Measurements from ENCODE around the gene GGA1.

Gene GGA1

GRCh38 chr22:37663521-37664140, 55.0 kb downstream of the GGA1 start:
- FAIRE-seq (no peak), DNase-seq (ENCODE audit: insufficient read length, low spot score) (no peak)
- TF ChIP-seq TAF1 (IDR thresholded peaks at IDR 0.05; ENCODE audit: low read depth, low read length) (no peak), POLR2A (IDR thresholded peaks at IDR 0.05; ENCODE audit: low read depth, low read length) (no peak)

GRCh38 chr22:37664249-37665101, 55.8 kb downstream of the GGA1 start:
- no peak for DNase-seq (ENCODE audit: insufficient read length, low spot score)
- no peak for FAIRE-seq
- TF ChIP-seq SPI1 (IDR thresholded peaks at IDR 0.05; ENCODE audit: low read depth, low read length) = no peak
- no peak for TF ChIP-seq POLR2AphosphoS5 (IDR thresholded peaks at IDR 0.05; ENCODE audit: low read depth, low read length)
- TF ChIP-seq PAX5 (IDR thresholded peaks at IDR 0.05; ENCODE audit: insufficient read depth, low read length, severe bottlenecking) = no peak
- TF ChIP-seq POLR2A (IDR thresholded peaks at IDR 0.05; ENCODE audit: low read depth, low read length) = no peak
- TF ChIP-seq POU2F2 (IDR thresholded peaks at IDR 0.05; ENCODE audit: low read depth, low read length) = no peak
- TF ChIP-seq TAF1 (IDR thresholded peaks at IDR 0.05; ENCODE audit: low read depth, low read length) = no peak

GRCh38 chr22:37665487-37665886, 56.9 kb downstream of the GGA1 start:
- FAIRE-seq (no peak), DNase-seq (ENCODE audit: insufficient read length, low spot score) (no peak)
- TF ChIP-seq POU2F2 (IDR thresholded peaks at IDR 0.05; ENCODE audit: low read depth, low read length) (no peak), TAF1 (IDR thresholded peaks at IDR 0.05; ENCODE audit: low read depth, low read length) (no peak), SPI1 (IDR thresholded peaks at IDR 0.05; ENCODE audit: low read depth, low read length) (no peak), POLR2A (IDR thresholded peaks at IDR 0.05; ENCODE audit: low read depth, low read length) (no peak), POLR2AphosphoS5 (IDR thresholded peaks at IDR 0.05; ENCODE audit: low read depth, low read length) (no peak), PAX5 (IDR thresholded peaks at IDR 0.05; ENCODE audit: insufficient read depth, low read length, severe bottlenecking) (no peak)

GRCh38 chr22:37669586-37669985, 61.0 kb downstream of the GGA1 start:
- FAIRE-seq = no peak
- TF ChIP-seq POLR2AphosphoS5 (IDR thresholded peaks at IDR 0.05; ENCODE audit: low read depth, low read length) (no peak), SPI1 (IDR thresholded peaks at IDR 0.05; ENCODE audit: low read depth, low read length) (no peak), POLR2A (IDR thresholded peaks at IDR 0.05; ENCODE audit: low read depth, low read length) (no peak), PAX5 (IDR thresholded peaks at IDR 0.05; ENCODE audit: insufficient read depth, low read length, severe bottlenecking) (no peak), TAF1 (IDR thresholded peaks at IDR 0.05; ENCODE audit: low read depth, low read length) (no peak), POU2F2 (IDR thresholded peaks at IDR 0.05; ENCODE audit: low read depth, low read length) (no peak)
- no peak for DNase-seq (ENCODE audit: insufficient read length, low spot score)

- peak; percentile 51 for FAIRE-seq
These were observed 63.7 kb downstream of the GGA1 start for GRCh38 chr22:37672206-37672919.

GRCh38 chr22:37672920-37673455, 64.4 kb downstream of the GGA1 start:
- DNase-seq (ENCODE audit: insufficient read length, low spot score) (no peak), FAIRE-seq (no peak)
- TF ChIP-seq POLR2A (IDR thresholded peaks at IDR 0.05; ENCODE audit: low read depth, low read length) = no peak
- TF ChIP-seq PAX5 (IDR thresholded peaks at IDR 0.05; ENCODE audit: insufficient read depth, low read length, severe bottlenecking) = no peak
- no peak for TF ChIP-seq POU2F2 (IDR thresholded peaks at IDR 0.05; ENCODE audit: low read depth, low read length)
- no peak for TF ChIP-seq POLR2AphosphoS5 (IDR thresholded peaks at IDR 0.05; ENCODE audit: low read depth, low read length)
- no peak for TF ChIP-seq SPI1 (IDR thresholded peaks at IDR 0.05; ENCODE audit: low read depth, low read length)
- TF ChIP-seq TAF1 (IDR thresholded peaks at IDR 0.05; ENCODE audit: low read depth, low read length) = no peak

More at GRCh38 chr22:37672206-37672919, 63.7 kb downstream of the GGA1 start:
- DNase-seq (ENCODE audit: insufficient read length, low spot score) = no peak
- TF ChIP-seq TAF1 (IDR thresholded peaks at IDR 0.05; ENCODE audit: low read depth, low read length) (no peak), SPI1 (IDR thresholded peaks at IDR 0.05; ENCODE audit: low read depth, low read length) (peak; percentile 74)

DNA sequence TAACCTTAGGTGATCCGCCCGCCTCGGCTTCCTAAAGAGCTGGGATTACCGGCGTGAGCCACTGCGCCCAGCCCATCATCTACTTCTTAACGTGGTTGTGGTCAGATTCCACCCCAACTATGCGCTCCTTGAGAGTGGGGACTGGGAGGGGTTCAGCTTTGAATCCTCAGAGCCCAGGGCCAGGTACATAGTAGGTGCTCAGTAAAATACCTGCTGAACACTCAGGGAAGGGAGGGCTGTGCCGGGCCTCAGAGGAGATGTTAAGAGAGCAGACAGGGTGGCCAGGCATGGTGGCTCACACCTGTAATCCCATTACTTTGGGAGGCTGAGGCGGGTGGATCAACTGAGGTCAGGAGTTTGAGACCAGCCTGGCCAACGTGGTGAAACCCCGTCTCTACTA, 65.6 kb downstream of the GGA1 start:
- DNase-seq (ENCODE audit: insufficient read length, low spot score) (no peak), FAIRE-seq (no peak)
- TF ChIP-seq POLR2AphosphoS5 (IDR thresholded peaks at IDR 0.05; ENCODE audit: low read depth, low read length) (no peak), TAF1 (IDR thresholded peaks at IDR 0.05; ENCODE audit: low read depth, low read length) (no peak), PAX5 (IDR thresholded peaks at IDR 0.05; ENCODE audit: insufficient read depth, low read length, severe bottlenecking) (no peak), POLR2A (IDR thresholded peaks at IDR 0.05; ENCODE audit: low read depth, low read length) (no peak), POU2F2 (IDR thresholded peaks at IDR 0.05; ENCODE audit: low read depth, low read length) (no peak), SPI1 (IDR thresholded peaks at IDR 0.05; ENCODE audit: low read depth, low read length) (no peak)

DNA sequence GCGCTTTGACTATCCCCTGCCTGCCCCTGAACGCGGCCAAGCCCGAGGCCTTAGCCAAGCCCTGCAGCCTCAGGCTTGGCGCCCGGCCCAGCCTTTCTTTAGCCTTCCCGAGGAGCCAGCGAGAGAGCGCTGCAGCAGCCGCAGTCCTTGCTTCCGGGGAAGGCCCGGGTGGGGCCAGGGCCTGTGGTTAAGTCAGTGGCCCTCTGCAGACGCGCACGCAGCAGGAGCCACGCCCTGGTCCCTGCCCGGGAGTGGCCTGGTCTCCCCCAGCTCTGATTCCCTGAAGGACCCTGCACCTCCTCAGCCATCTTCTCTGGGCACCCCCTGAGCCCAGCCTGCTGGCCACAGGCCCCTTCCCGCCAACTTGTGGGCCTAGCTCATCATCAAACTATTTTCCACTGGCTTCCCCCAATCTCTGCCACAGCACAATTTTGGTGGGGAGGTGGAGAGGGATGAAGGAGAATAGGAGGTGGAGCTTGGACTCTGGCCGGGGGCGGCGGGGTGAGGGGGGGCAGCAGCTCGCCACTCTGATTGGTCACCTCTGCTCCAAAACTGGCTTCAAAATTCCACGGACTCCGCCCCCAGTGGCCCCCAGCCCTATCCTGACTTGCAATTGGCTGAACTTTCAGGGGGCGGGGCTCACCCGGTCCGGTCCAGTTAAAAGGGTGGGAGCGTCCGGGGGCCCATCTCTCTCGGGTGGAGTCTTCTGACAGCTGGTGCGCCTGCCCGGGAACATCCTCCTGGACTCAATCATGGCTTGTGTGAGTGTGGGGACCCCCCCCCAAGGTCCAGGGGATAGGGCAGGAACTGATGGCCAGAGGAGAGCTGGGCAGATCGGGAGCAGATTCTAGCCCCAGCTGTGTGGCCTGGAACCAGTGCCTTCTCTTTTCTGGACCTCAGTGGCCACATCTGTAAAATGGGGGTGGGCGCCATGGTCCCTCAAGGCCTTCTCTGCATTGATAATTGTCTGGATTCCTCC, 66.6 kb downstream of the GGA1 start, which contains the start of gene LGALS1:
Gene LGALS1, plus strand, starts transcription at position 686 of the 979 bp plus-strand sequence. Its CDS starts 67 bp downstream, at position 753.
- no peak for TF ChIP-seq PAX5 (IDR thresholded peaks at IDR 0.05; ENCODE audit: insufficient read depth, low read length, severe bottlenecking)
- TF ChIP-seq TAF1 (IDR thresholded peaks at IDR 0.05; ENCODE audit: low read depth, low read length) = no peak
- no peak for TF ChIP-seq POU2F2 (IDR thresholded peaks at IDR 0.05; ENCODE audit: low read depth, low read length)
- no peak for TF ChIP-seq SPI1 (IDR thresholded peaks at IDR 0.05; ENCODE audit: low read depth, low read length)
- no peak for TF ChIP-seq POLR2AphosphoS5 (IDR thresholded peaks at IDR 0.05; ENCODE audit: low read depth, low read length)
- no peak for TF ChIP-seq POLR2A (IDR thresholded peaks at IDR 0.05; ENCODE audit: low read depth, low read length)
- DNase-seq (ENCODE audit: insufficient read length, low spot score) = peak; percentile 72
- FAIRE-seq = peak; percentile 84
